Chondrocyte (in vitro differentiated cells): ENCODE measurements around the gene HSPA2. TPM values are rescaled to one million over a fixed set of nuclear protein-coding genes. Genes with fewer than 3 reads are reported as not detected.

ENCODE experiments used
- DNase-seq: peaks from one replicate; pipeline ENCODE4 v3.0.0; 2021; ENCODE audit warnings: mixed read lengths, low spot score
- H3K27ac Mint-ChIP-seq: one replicate; pipeline ENCODE4 v1.8.0; 2021; ENCODE audit warnings: mild to moderate bottlenecking, moderate library complexity, mixed read lengths; ENCODE audit not compliant: unreplicated experiment
- H3K27me3 Mint-ChIP-seq: 2 replicates; pipeline ENCODE4 v1.8.0; 2021; ENCODE audit warnings: low read depth, mixed read lengths
- H3K36me3 Mint-ChIP-seq: 2 replicates; pipeline ENCODE4 v1.8.0; 2021; ENCODE audit warnings: low read depth, mixed read lengths
- H3K4me1 Mint-ChIP-seq: 2 replicates; pipeline ENCODE4 v1.8.0; 2021; ENCODE audit warnings: low read depth, mild to moderate bottlenecking, mixed read lengths
- H3K4me3 Mint-ChIP-seq: one replicate; pipeline ENCODE4 v1.8.0; 2021; ENCODE audit warnings: mild to moderate bottlenecking, moderate library complexity, mixed read lengths; ENCODE audit not compliant: unreplicated experiment
- H3K9me3 Mint-ChIP-seq: 2 replicates; pipeline ENCODE4 v1.8.0; 2021; ENCODE audit warnings: low read depth, mixed read lengths
- CTCF ChIP-seq: fragments of 200-600 bp; sonication (generic); IDR thresholded peaks from 2 replicates; pipeline ENCODE4 v1.5.0; 2021; ENCODE audit warnings: antibody characterized with exemption, mild to moderate bottlenecking, moderate library complexity
- total RNA-seq: library from RNA; stranded (reverse); gene quantifications from 3 replicates; pipeline ENCODE4 v1.2.1, GENCODE V29; 2021

The HSPA2 gene
- total RNA-seq, 1 donor from 2014 or later = 1.7 TPM

DNA sequence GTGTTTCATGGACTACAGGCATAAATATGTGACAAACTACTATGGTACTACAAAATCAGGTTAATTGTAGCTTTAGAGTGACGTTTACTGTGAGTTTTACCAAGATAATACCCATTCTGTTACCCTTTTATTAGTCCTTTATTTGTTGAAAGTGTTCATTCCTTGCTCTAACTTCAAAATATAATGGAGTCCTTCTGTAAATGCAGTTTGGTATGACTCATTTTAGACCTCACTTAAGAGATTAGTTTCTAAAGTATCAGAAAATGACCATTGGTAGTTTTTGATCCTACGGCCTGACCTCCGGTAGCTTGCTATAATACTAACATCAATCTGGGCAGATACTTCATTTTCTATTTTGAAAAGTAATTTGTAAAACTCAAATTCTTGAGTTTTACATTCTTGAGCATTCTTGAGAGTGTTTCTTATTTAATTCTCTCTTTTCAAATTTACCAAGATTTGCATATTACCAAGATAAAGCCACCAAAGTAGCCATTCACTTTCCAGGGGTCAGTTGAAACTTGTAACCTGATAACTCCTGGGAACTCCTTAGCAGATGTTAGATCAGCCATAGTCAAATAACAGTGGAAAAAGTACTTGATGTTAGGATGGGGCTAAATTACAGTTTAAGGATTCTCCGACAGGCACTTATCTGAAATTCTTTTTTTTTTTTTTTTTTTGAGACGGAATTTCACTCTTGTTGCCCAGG, 4.2 kb downstream of the HSPA2 start:
- no peak for TF ChIP-seq CTCF
- peaks cover 2% of the 10 kb centered on the region for H3K9me3 Mint-ChIP-seq
- H3K4me3 Mint-ChIP-seq = no peak overlapping the region
- no peak for DNase-seq
- no peak overlapping the region for H3K27ac Mint-ChIP-seq
- H3K36me3 Mint-ChIP-seq = no peaks in the 10 kb centered on the region
- H3K4me1 Mint-ChIP-seq = peaks cover 16% of the 10 kb centered on the region
- no peaks in the 10 kb centered on the region for H3K27me3 Mint-ChIP-seq

- peaks cover 6% of the 10 kb centered on the region for H3K4me1 Mint-ChIP-seq
- TF ChIP-seq CTCF = no peak
- H3K36me3 Mint-ChIP-seq = no peaks in the 10 kb centered on the region
- no peak for DNase-seq
- peaks cover 2% of the 10 kb centered on the region for H3K27me3 Mint-ChIP-seq
- no peaks in the 10 kb centered on the region for H3K9me3 Mint-ChIP-seq
- H3K4me3 Mint-ChIP-seq = no peak overlapping the region
- H3K27ac Mint-ChIP-seq = no peak overlapping the region
These were observed 8.5 kb downstream of the HSPA2 start for GRCh38 chr14:64549016-64549415.

DNA sequence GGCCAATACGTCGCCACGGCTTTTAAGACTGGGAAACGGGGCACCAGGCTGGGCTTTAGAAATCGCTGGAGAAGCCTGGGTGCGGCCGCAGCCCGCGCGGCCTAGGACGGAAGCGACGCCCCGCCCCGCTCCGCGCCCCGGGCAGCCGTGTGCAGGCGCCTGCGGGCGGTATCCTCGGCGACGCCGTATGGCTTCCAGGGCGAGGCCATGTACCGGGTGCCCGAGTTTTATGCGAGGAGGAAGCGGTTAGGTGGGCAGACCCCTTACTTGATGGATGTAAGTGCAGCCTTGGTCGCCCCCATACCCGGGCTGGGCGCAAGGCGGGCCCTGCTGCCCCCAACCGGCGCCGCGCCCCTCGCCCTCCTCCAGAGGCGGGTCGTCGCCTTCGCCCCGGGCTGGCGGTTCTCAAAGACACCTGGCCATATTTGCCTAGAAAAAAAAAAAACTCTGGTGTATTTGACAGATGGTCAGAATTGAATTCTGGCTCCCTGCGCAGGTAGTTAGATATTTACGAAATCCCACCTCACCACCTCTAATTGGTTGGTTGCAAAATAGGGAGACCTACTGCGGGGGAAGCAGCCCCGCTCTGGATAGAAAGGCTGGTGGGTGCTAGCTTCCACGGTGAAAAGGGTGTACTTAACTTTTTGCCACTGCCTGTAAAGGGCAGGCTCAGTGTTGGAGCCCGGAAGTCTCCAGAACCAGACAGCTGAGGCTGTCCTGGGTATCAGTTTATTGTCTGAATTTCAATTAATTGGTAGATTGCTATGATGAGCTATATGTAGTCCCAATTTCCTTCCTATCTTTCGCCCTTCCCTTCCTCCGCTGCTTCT, 9.5 kb downstream of the HSPA2 start, which contains the start of gene PPP1R36:
Gene PPP1R36, plus strand, starts transcription at position 171 of the 830 bp plus-strand sequence. Its CDS starts 37 bp downstream, at position 208.
- H3K4me1 Mint-ChIP-seq = peaks cover 6% of the 10 kb centered on the region
- DNase-seq = no peak

GRCh38 chr14:64550621-64551333, 10.2 kb downstream of the HSPA2 start:
- no peak for TF ChIP-seq CTCF
- no peak for DNase-seq
- Mint-ChIP-seq H3K27me3 (peaks cover 2% of the 10 kb centered on the region), H3K27ac (no peak overlapping the region), H3K4me1 (peaks cover 6% of the 10 kb centered on the region), H3K9me3 (no peaks in the 10 kb centered on the region), H3K4me3 (peak overlapping the region; percentile 42), H3K36me3 (no peaks in the 10 kb centered on the region)

More for the DNA sequence above, 9.5 kb downstream of the HSPA2 start, which contains the start of gene PPP1R36:
- no peak for TF ChIP-seq CTCF
- peaks cover 2% of the 10 kb centered on the region for H3K27me3 Mint-ChIP-seq
- no peaks in the 10 kb centered on the region for H3K9me3 Mint-ChIP-seq
- peak within 1 kb of the TSS; percentile 39 for H3K27ac Mint-ChIP-seq
- no peaks in the 10 kb centered on the region for H3K36me3 Mint-ChIP-seq
- peak within 1 kb of the TSS; percentile 51 for H3K4me3 Mint-ChIP-seq

- Mint-ChIP-seq H3K9me3 (no peaks in the 10 kb centered on the region), H3K36me3 (no peaks in the 10 kb centered on the region), H3K4me1 (peaks cover 3% of the 10 kb centered on the region), H3K27me3 (peaks cover 2% of the 10 kb centered on the region), H3K27ac (no peak overlapping the region), H3K4me3 (no peak overlapping the region)
- no peak for DNase-seq
- TF ChIP-seq CTCF = no peak
These were observed 14.0 kb downstream of the HSPA2 start for GRCh38 chr14:64554556-64554955.
